ENCODE results near the gene SNRPB.
A peak's percentile ranks its signal among the peaks of the same experiment; 100 is the strongest.

The SNRPB gene

GRCh38 chr20:2418388-2418787, 52.2 kb downstream of the SNRPB start:
- no peak for DNase-seq

GRCh38 chr20:2417213-2417541, 53.4 kb downstream of the SNRPB start:
- no peak for DNase-seq

- peak; percentile 51 for DNase-seq
Observed at GRCh38 chr20:2416541-2417212, 53.9 kb downstream of the SNRPB start.

All from DMS153 (cell line).